IMR-90 (cell line): ENCODE measurements around the gene KLF17. TPM values are rescaled to one million over a fixed set of nuclear protein-coding genes. Genes with fewer than 3 reads are reported as not detected.

Experiments
- ATAC-seq: fragments of 200-7000 bp; cut with Tn5 transposase; 2 replicates; pipeline ENCODE4 v1.9.1; 2020; ENCODE audit warnings: low read depth, mild to moderate bottlenecking, moderate library complexity
- BruUV-seq: library from RNA; stranded (reverse); fragments of 400-500 nt; replicated peaks from 2 replicates; lab custom pipeline; 2021; lab: Mats Ljungman, UMichigan
- CTCF ChIA-PET: fragments of 300-600 bp; formaldehyde crosslinking; extraction: SDS; loops from one replicate; lab custom pipeline; 2021; ENCODE audit warnings: antibody characterized with exemption; lab: Yijun Ruan, JAX
- POLR2A ChIA-PET: fragments of 300-600 bp; sonication (Branson Sonifier 250); formaldehyde crosslinking; loops from one replicate; lab custom pipeline; 2022; ENCODE audit warnings: antibody characterized with exemption; ENCODE audit not compliant: unreplicated experiment; lab: Charles Lee
- DNase-seq: peaks from one replicate; pipeline ENCODE4 v3.0.0; 2013
- H2AFZ ChIP-seq: replicated peaks from 2 replicates; pipeline ENCODE3; 2013; ENCODE audit warnings: low read length, mild to moderate bottlenecking; ENCODE audit not compliant: poor library complexity
- H2AK5ac ChIP-seq: 2 replicates; pipeline ENCODE4 v1.6.1; 2013; ENCODE audit warnings: low read depth, low read length, inconsistent platforms
- H2AK9ac ChIP-seq: replicated peaks from 2 replicates; pipeline ENCODE3; 2013; ENCODE audit warnings: mild to moderate bottlenecking, low read depth, low read length, moderate library complexity; ENCODE audit not compliant: poor library complexity
- H2BK120ac ChIP-seq: 2 replicates; pipeline ENCODE4 v1.6.1; 2013; ENCODE audit warnings: low read depth, low read length, inconsistent platforms
- H2BK15ac ChIP-seq: 3 replicates; pipeline ENCODE4 v1.6.1; 2013; ENCODE audit warnings: low read depth, low read length, inconsistent platforms
- H2BK20ac ChIP-seq: 2 replicates; pipeline ENCODE4 v1.6.1; 2013; ENCODE audit warnings: low read depth, mild to moderate bottlenecking, inconsistent platforms, low read length, moderate library complexity
- H2BK5ac ChIP-seq: 2 replicates; pipeline ENCODE4 v1.6.1; 2013; ENCODE audit warnings: mild to moderate bottlenecking, low read depth, low read length, inconsistent platforms; ENCODE audit not compliant: poor library complexity, severe bottlenecking
- H3K14ac ChIP-seq: replicated peaks from 2 replicates; pipeline ENCODE4 v1.6.1; 2013; ENCODE audit warnings: low read depth, low read length, inconsistent platforms
- H3K18ac ChIP-seq: 2 replicates; pipeline ENCODE4 v1.6.1; 2013; ENCODE audit warnings: low read depth, low read length, control low read depth
- H3K23ac ChIP-seq: 2 replicates; pipeline ENCODE4 v1.6.1; 2013; ENCODE audit warnings: low read depth, low read length, inconsistent platforms
- H3K27ac ChIP-seq: 2 replicates; pipeline ENCODE4 v1.5.1; 2013; ENCODE audit warnings: mild to moderate bottlenecking, control low read depth, low read length; ENCODE audit not compliant: insufficient read depth
- H3K27me3 ChIP-seq: 2 replicates; pipeline ENCODE4 v1.6.1; 2013; ENCODE audit warnings: low read length; ENCODE audit not compliant: control insufficient read depth, insufficient read depth
- H3K36me3 ChIP-seq: 2 replicates; pipeline ENCODE4 v1.6.1; 2013; ENCODE audit warnings: low read length, mixed read lengths; ENCODE audit not compliant: control insufficient read depth, insufficient read depth
- H3K4ac ChIP-seq: 2 replicates; pipeline ENCODE4 v1.6.1; 2013; ENCODE audit warnings: low read depth, low read length, inconsistent platforms
- H3K4me1 ChIP-seq: 2 replicates; pipeline ENCODE4 v1.6.1; 2013; ENCODE audit warnings: low read length, mixed read lengths; ENCODE audit not compliant: control insufficient read depth, insufficient read depth
- H3K4me2 ChIP-seq: 2 replicates; pipeline ENCODE4 v1.6.1; 2013; ENCODE audit warnings: low read depth, mild to moderate bottlenecking, control low read depth, low read length, moderate library complexity
- H3K4me3 ChIP-seq: 2 replicates; pipeline ENCODE4 v1.5.1; 2013; ENCODE audit warnings: low read depth, mild to moderate bottlenecking, control low read depth, low read length, moderate library complexity; ENCODE audit not compliant: insufficient read depth
- H3K56ac ChIP-seq: 2 replicates; pipeline ENCODE4 v1.6.1; 2013; ENCODE audit warnings: low read length, inconsistent platforms; ENCODE audit not compliant: insufficient read depth; ENCODE audit errors: extremely low read depth
- H3K79me1 ChIP-seq, 2 experiments: 2 replicates each; pipeline ENCODE4 v1.6.1; 2013; ENCODE audit warnings: low read length in 2 of 2, inconsistent platforms in 1 of 2, low read depth in 1 of 2
- H3K9ac ChIP-seq: 2 replicates; pipeline ENCODE4 v1.6.1; 2013; ENCODE audit warnings: low read depth, low read length, control low read depth
- H3K9me1 ChIP-seq: 2 replicates; pipeline ENCODE4 v1.6.1; 2013; ENCODE audit warnings: low read length, inconsistent platforms; ENCODE audit not compliant: insufficient read depth
- H3K9me3 ChIP-seq: 2 replicates; pipeline ENCODE4 v1.6.1; 2013; ENCODE audit warnings: low read length; ENCODE audit not compliant: control insufficient read depth, insufficient read depth
- H4K20me1 ChIP-seq: 2 replicates; pipeline ENCODE4 v1.6.1; 2013; ENCODE audit warnings: low read length, inconsistent platforms; ENCODE audit not compliant: insufficient read depth
- H4K5ac ChIP-seq: 2 replicates; pipeline ENCODE4 v1.6.1; 2013; ENCODE audit warnings: mild to moderate bottlenecking, low read depth, low read length, control low read depth
- H4K8ac ChIP-seq, 2 experiments: 2 replicates each; pipeline ENCODE4 v1.6.1; 2013; ENCODE audit warnings: low read depth in 2 of 2, low read length in 2 of 2, control low read depth in 1 of 2, inconsistent platforms in 1 of 2
- H4K91ac ChIP-seq: 2 replicates; pipeline ENCODE4 v1.6.1; 2013; ENCODE audit warnings: low read depth, low read length, inconsistent platforms; ENCODE audit not compliant: insufficient read depth
- BHLHE40 ChIP-seq: fragments of 150-350 bp; IDR thresholded peaks from 2 replicates; pipeline ENCODE4 v1.6.1; 2016; ENCODE audit warnings: mild to moderate bottlenecking, low read depth, low read length
- CEBPB ChIP-seq: IDR thresholded peaks from 2 replicates; pipeline ENCODE4 v1.6.1; 2012; ENCODE audit warnings: low read depth, low read length, improper control_type of control experiment
- CTCF ChIP-seq: conservative IDR thresholded peaks from 2 replicates; pipeline ENCODE4 v1.5.1; 2012; ENCODE audit warnings: mild to moderate bottlenecking, low read depth, low read length, improper control_type of control experiment
- FOS ChIP-seq: fragments of 150-350 bp; IDR thresholded peaks from 2 replicates; pipeline ENCODE4 v1.6.1; 2016; ENCODE audit warnings: low read depth, low read length
- MAFK ChIP-seq: IDR thresholded peaks from 2 replicates; pipeline ENCODE4 v1.6.1; 2012; ENCODE audit warnings: low read depth, low read length, improper control_type of control experiment
- MAZ ChIP-seq: IDR thresholded peaks from 2 replicates; pipeline ENCODE4 v1.6.1; 2012; ENCODE audit warnings: low read depth, mild to moderate bottlenecking, low read length, improper control_type of control experiment, moderate library complexity, borderline replicate concordance
- MXI1 ChIP-seq: IDR thresholded peaks from 2 replicates; pipeline ENCODE4 v1.6.1; 2012; ENCODE audit warnings: low read depth, mild to moderate bottlenecking, low read length, moderate library complexity, borderline replicate concordance
- POLR2A ChIP-seq: IDR thresholded peaks from 2 replicates; pipeline ENCODE4 v1.6.1; 2012; ENCODE audit warnings: mild to moderate bottlenecking, low read depth, low read length
- RAD21 ChIP-seq: IDR thresholded peaks from 2 replicates; pipeline ENCODE4 v1.6.1; 2012; ENCODE audit warnings: low read length, improper control_type of control experiment
- RCOR1 ChIP-seq: IDR thresholded peaks from 2 replicates; pipeline ENCODE4 v1.6.1; 2012; ENCODE audit warnings: mild to moderate bottlenecking, low read length, improper control_type of control experiment; ENCODE audit not compliant: insufficient replicate concordance
- RFX5 ChIP-seq: IDR thresholded peaks from 2 replicates; pipeline ENCODE4 v1.8.0; 2012; ENCODE audit warnings: low read depth, mild to moderate bottlenecking, low read length, moderate library complexity
- SMC3 ChIP-seq: fragments of 150-350 bp; IDR thresholded peaks from 2 replicates; pipeline ENCODE4 v1.6.1; 2016; ENCODE audit warnings: low read depth, mild to moderate bottlenecking, antibody characterized with exemption, low read length, moderate library complexity
- dilution Hi-C: fragments of 300-500 bp; cut with HindIII; formaldehyde crosslinking; loops from one replicate; pipeline ENCODE4 v1.14.3; 2018; ENCODE audit warnings: low sequenced_read_pairs; ENCODE audit not compliant: unreplicated experiment
- in situ Hi-C: fragments of 300-500 bp; cut with MboI; formaldehyde crosslinking; loops from 3 replicates; pipeline ENCODE4 v1.14.3; 2019; ENCODE audit warnings: low sequenced_read_pairs, inconsistent platforms, mixed read lengths
- intact Hi-C: fragments of 100-400 bp; cut with micrococcal nuclease; formaldehyde crosslinking; loops from 2 replicates; pipeline ENCODE4 v1.10.0; 2022
- polyA plus RNA-seq, 3 experiments: library from polyadenylated mRNA; depleted of rRNA; stranded (reverse); fragments of >200 nt; gene quantifications; 2 replicates each; pipeline ENCODE4 v1.2.3, GENCODE V29; 2012; ENCODE audit warnings: low replicate concordance in 1 of 3
- total RNA-seq: library from RNA; depleted of rRNA; stranded (reverse); fragments of >200 nt; gene quantifications from 2 replicates; pipeline ENCODE4 v1.2.3, GENCODE V29; 2012

The KLF17 gene
- total and polyA plus RNA-seq, 2 of the 4 experiments (the other 2 are of a cell fraction): 0.17 to 0.36 TPM

DNA sequence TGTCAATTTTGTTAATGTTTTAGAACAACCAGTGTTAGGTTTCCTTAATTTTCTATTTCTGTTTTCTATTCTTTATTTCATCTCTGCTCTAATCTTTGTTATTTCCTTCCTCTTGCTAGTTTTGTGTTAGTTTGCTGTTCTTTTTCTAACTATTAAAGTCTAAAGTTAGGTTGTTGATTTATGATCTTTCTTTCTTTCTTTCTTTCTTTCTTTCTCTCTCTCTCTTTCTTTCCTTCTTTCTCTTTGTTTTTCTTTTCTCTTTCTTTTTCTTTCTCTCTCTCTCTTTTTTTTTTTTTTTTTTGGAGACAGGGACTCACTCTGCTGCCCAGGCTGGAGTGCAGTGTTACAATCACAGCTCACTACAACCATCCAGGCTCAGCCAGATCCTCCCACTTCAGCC is 40.2 kb downstream of the KLF17 start:
- Histone ChIP-seq H3K27me3 (0 out of 2 replicates have a peak, but pooled peaks cover 2% of the 10 kb centered on the region), H3K18ac (no peak overlapping the region), H3K9me1 (no peaks in the 10 kb centered on the region), H4K5ac (no peak overlapping the region), H3K27ac (no peak overlapping the region), H3K56ac (no peak overlapping the region), H2BK20ac (no peak overlapping the region), H2BK5ac (no peak overlapping the region), H4K8ac (no peak overlapping the region), H3K4me1 (no peaks in the 10 kb centered on the region), H2AK5ac (no peak overlapping the region), H3K23ac (no peak overlapping the region), H2AFZ (no peak overlapping the region), H2BK120ac (no peak overlapping the region), H3K36me3 (no peaks in the 10 kb centered on the region), H4K20me1 (no peaks in the 10 kb centered on the region), H2AK9ac (no peak overlapping the region), H3K9me3 (no peaks in the 10 kb centered on the region), H3K14ac (no peak overlapping the region), H2BK15ac (no peak overlapping the region), H3K4ac (no peak overlapping the region), H3K4me3 (no peak overlapping the region), H4K91ac (no peak overlapping the region), H3K79me1 (no peaks in the 10 kb centered on the region), H3K9ac (no peak overlapping the region), H3K4me2 (no peak overlapping the region)
- TF ChIP-seq CEBPB (no peak), SMC3 (no peak), POLR2A (no peak), RCOR1 (no peak), RAD21 (no peak), MAZ (no peak), CTCF (no peak), MXI1 (no peak), FOS (no peak), MAFK (no peak), RFX5 (no peak), BHLHE40 (no peak)
- BruUV-seq: no TSS peak
- POLR2A ChIA-PET: no interaction called here
- in situ Hi-C loops: no loop called here
- ATAC-seq: no peak
- intact Hi-C loops: no loop called here
- CTCF ChIA-PET: no interaction called here
- DNase-seq: no peak
- dilution Hi-C loops: no loop called here
